HG03571 (cell line): ENCODE measurements around the gene HPX.
"Not testable (repeated sequence)": the region's sequence is repeated elsewhere in the genome, so short reads cannot be mapped to it uniquely, and the experiment has no call there.

ENCODE experiments used
- ATAC-seq: cut with Tn5 transposase; IDR thresholded peaks from one replicate; pipeline ENCODE4 v1.9.1; 2021; ENCODE audit not compliant: unreplicated experiment

The HPX gene

GRCh38 chr11:6393989-6394670, 46.7 kb downstream of the HPX start:
- no peak for ATAC-seq

GRCh38 chr11:6392251-6392650, 48.5 kb downstream of the HPX start:
- ATAC-seq, result not testable (repeated sequence)

- ATAC-seq, result no peak
These were observed 49.2 kb downstream of the HPX start for GRCh38 chr11:6391537-6392134.

- ATAC-seq, result no peak
These were observed 49.9 kb downstream of the HPX start for GRCh38 chr11:6390718-6391469.

- peak; percentile 97 for ATAC-seq
These were observed 50.7 kb downstream of the HPX start, which contains the start of gene SMPD1 for GRCh38 chr11:6389905-6390717. Gene SMPD1 (plus strand): TSS chr11:6390474. CDS start chr11:6390599, 125 bp downstream.

GRCh38 chr11:6388748-6389147, 52.0 kb downstream of the HPX start:
- ATAC-seq, result no peak

GRCh38 chr11:6387811-6388599, 52.8 kb downstream of the HPX start:
- no peak for ATAC-seq

GRCh38 chr11:6385046-6385777, 55.6 kb downstream of the HPX start:
- ATAC-seq, result no peak
